Measurements from ENCODE around the gene LNP1.

- no peak for TF ChIP-seq CTCF (IDR thresholded peaks at IDR 0.05; ENCODE audit: insufficient read depth, low read depth, low read length)
- no peak for TF ChIP-seq EZH2 (IDR thresholded peaks at IDR 0.05; ENCODE audit: insufficient read depth, low read length)
Measured at GRCh38 chr3:100374521-100374920, 26.8 kb upstream of the LNP1 start.

Measured in astrocyte (in vitro differentiated cells and primary cell).